ENCODE data around the gene EGFL7.

Gene EGFL7

GRCh38 chr9:136673975-136674785, 11.5 kb downstream of the EGFL7 start:
- no peak for DNase-seq

DNA sequence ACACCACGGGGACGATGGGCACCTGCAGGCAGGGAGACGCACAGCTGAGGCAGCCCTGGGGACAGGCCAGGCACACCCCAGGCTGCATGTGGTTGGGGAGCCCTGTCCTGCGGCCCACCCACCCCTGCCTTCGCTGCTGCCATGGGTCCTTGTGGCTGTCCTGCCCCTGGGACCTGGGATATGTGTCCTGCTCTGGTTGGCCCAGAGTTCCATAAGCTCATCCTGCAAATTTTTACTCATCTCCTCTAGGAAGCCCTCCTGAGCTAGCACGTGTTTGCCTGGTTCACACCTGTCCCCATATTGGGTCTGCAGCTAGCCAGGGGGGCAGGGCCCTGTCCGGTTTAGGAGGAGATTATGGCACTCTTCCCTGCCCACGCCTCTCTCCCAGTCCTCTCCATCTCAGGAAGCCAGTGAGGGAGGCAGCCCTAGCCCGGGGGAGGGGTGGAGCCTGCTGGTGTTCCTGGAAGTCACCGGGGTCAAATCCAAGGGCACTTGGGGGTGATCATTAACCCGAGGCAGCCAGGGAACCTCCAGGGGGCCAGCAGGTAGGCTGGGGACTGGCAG, 12.2 kb downstream of the EGFL7 start:
- DNase-seq = no peak

DNA sequence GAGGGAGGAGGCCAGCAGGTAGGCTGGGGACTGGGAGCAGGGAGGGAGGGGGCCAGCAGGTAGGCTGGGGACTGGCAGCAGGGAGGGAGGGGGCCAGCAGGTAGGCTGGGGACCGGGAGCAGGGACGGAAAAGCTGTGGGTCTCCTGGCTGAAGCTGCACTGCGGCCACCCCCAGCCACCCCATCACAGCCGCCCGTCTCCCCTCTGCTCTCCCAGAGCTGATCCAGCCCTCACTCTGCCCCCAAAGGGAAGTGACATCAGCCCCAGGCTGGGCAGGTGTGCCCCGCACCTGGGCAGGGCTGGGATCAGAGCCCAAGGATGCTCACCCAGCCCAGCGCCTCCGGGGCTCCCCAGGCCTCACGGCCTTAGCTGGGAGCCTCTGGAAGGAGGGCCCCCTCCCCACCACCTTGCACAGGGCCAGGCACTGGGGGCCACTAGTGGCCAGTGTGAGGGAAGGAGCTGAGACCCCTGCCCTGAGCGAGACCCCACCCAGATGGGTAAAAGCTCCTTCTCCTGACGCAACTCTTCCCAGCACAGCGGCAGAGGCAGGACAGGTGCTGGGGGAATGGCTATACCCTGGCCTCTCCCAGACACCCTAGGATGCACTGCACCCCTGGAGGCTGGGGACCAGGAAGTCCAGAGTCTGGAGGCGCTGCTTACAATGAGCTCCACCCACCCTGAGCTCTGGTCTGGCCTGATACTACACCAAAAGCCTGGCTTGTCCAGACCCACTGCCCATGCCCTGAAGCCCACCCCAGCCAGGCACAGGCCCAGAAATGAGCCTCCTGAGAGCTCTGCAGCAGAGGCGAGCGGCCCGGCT, 13.0 kb downstream of the EGFL7 start:
- DNase-seq = no peak

DNA sequence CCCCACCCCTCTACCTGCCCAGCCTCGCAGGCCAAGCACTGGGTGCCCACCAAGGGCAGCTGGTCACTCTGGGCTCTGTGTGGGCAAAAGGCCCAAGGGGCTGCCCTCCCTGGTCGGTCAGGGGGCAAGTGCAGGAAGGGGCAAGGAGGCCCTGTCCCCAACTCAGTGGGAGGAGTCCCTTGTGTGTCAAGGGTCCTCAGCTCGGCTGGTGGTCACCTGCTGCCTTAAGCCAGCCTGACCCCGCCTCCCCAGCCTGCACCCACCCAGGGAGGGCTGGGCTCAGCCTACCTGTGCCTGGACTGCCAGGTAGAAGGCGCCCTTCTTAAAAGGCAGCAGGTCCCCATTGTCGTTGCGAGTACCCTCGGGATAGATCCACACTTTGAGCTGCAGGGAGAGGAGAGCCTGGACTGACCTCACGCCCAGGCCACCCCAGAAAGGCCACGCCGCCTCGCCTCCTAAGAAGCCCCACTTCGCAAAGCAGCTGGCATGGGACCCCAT, 13.6 kb downstream of the EGFL7 start:
- no peak for DNase-seq

- DNase-seq = no peak
Measured at GRCh38 chr9:136676920-136677686, 14.4 kb downstream of the EGFL7 start.

- DNase-seq = no peak
Measured at GRCh38 chr9:136678034-136678433, 15.3 kb downstream of the EGFL7 start.

DNA sequence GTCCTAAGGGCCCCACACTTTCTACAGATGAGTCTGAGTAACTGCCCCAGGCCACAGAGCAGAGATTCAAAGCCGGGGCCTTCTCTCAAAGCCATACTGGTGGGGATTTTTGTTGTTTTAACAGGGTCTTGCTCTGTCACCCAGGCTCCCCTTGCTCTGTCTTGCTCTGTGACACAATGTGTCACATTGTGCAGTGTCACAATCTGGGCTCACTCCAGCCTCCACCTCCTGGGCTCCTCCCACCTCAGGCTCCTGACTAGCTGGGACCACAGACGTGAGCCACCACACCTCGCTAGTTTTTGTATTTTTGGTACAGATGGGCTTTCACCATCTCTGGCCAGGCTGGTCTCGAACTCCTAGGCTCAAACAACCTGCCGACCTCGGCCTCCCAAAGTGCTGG, 15.9 kb downstream of the EGFL7 start:
- DNase-seq = no peak

GRCh38 chr9:136679431-136679941, 16.8 kb downstream of the EGFL7 start:
- DNase-seq = no peak

DNA sequence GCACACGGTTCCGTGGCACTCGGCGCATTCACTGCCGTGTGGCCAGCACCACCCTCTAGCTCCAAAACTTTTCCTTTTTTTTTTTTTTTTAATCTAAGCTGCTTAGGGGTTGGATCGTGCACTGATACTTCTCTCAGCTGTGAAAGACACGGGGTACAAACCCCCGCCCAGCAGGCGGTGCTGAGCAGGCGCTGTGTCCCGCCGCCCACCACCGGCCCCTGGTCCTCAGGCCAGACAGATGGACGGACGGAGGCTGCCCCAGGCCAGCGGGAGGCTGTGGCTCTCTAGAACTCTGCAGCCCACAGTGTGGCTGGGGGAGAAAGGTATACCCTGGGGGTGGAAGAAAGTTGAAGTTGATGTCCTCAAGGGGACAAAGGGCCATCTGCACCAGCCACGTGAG, 18.3 kb downstream of the EGFL7 start:
- no peak for DNase-seq

DNA sequence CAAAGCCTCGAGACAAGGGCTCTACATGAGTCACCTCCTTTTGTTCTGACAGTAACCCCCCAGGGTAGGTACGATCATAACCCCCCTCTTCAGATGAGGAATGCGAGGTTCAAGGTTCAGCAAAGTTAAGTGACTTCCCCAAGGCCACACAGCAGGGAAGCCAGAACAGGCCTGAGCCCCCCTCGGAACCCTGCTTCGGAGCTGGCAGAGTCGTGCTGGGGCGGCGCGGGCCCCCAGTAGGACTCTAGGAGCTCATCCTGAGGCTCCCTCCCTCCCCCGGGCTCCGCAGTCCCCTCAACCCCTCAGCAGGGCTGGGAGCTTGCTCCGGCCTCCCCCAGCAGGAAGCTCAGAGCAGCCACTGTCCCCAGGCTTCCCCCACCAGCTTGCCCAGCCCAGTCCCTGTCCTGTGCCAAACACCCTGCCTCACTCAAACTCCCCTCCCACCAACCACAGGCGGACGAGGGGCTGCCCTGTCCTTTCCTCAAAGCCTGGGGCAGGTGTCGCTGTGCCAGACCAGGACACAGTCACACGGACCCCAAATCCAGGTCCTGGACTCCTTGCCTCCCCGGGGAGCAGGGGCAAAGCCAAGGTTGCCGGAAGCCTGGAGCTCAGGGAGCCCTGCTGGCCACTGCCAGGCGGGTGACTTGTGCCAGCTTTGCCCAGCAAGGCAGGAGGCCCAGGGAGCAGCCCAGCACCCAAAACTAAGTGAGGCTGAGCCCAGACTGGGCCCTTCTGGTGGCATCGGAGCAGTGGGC, 19.4 kb downstream of the EGFL7 start:
- no peak for DNase-seq

GRCh38 chr9:136682710-136683109, 20.0 kb downstream of the EGFL7 start:
- no peak for DNase-seq

DNA sequence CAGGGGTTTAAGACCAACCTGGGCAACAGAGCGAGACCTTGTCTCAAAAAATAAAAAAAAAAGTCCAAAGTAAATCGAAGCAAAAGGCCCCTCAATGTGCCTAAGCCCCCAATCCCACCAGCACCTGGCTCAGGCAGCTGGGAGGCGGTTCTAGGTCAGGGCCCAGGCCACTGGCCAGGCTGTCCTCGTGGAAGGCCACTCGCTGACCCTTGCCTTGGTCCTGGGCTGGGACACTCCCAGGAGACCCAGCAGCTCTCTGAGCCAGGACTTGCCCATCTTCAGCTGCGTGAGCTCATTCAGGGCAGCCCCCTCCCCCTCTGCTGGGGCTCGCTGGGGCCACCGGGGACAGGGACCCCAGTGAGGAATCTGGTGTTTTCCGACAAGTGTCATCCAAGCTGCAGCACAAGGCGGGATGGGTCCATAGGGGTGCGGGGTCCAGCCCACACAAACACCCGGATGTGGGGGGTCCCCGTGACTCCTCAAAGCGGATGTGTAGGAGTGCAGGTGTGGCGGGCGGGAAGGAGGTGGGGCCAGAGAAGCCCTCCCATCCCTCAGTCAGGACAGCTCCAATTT, 20.5 kb downstream of the EGFL7 start:
- no peak for DNase-seq

DNA sequence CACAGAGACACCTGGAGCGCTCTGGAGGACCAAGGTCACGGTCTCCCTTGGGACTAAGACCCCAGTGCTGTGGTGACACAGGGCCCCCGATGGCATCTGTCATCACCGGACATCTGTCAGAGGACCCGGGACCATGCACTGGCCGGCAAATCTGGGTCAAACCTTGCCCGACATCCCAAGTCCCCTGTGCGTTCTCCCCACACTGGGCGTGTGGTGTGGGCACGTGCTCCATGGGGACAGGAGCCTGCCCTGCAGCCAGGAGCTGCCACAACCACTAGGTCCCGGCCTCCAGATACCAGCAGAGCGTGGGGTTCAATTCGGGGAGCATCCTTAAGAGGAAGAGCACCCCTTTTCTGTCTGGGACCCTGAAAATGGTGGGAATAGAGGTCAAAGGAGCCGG, 21.0 kb downstream of the EGFL7 start:
- no peak for DNase-seq

DNA sequence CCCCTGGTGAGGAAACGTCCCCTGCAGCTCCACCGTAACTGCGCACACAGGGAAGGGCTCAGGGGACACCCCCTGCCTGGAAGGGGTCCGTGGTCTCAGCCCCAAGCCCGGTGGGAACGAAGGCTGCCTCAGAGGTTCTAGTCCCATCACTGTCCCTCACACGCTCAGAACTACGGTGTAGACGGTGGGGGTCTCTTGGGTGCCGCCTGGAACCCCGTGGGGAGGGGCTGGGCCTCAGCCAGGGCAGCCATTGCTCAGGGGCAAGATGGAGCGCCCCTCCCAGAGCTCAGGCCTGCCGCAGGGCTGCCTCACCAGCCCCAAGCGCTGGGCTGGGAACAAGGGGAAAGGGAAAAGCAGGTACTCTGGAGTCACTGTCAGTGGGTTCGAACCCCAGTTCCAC, 21.6 kb downstream of the EGFL7 start:
- DNase-seq = no peak

- no peak for DNase-seq
Measured at GRCh38 chr9:136684799-136685198, 22.1 kb downstream of the EGFL7 start.

DNA sequence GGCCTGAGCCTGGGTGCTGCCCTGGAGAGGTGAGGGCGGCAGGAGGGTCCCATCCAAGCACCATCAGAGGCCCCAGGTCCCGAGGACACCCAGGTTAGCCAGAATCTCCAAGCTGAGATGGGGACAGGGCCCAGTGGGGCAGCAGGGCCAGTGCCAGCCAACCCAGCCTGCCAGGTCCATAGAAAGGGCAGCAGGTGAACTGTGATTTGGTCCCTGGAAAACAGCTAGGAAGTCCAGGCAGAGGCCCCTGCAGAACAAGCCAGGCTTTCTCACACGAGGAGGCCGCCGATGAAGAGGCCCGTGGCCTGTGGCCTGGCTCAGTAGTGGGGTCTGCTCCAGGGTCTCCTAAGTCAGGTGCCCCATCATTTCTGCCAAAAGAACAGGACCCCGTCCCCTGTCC, 22.5 kb downstream of the EGFL7 start:
- DNase-seq = no peak

GRCh38 chr9:136685790-136686533, 23.2 kb downstream of the EGFL7 start:
- DNase-seq = no peak

DNA sequence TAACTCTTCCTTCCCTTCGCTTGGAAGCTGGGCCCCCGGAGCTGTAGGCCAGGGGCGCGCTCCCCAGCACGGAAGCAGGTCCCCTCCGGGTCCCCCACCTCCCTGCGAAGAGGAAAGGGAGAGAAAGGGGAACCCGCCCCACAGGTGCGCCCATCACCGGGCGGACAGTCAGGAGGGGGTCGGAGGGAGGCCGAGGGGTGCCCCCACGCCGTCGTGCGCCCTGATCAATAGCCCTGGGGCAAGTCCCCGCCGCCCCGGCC, 23.7 kb downstream of the EGFL7 start:
- DNase-seq = no peak

- DNase-seq = peak; percentile 73
Measured at GRCh38 chr9:136686794-136687711, 24.3 kb downstream of the EGFL7 start, which contains the start of gene AGPAT2. AGPAT2 (minus strand) TSS chr9:136687457; CDS start chr9:136687357, 100 bp downstream.

- no peak for DNase-seq
Measured at GRCh38 chr9:136687721-136688223, 25.1 kb downstream of the EGFL7 start.

All from stimulated activated CD4-positive, alpha-beta T cell treated with anti-CD3 and anti-CD28 coated beads, Interleukin-4, amount 100 ng/mL, for 1 hour (primary cell).